GM23338 (cell line): ENCODE data around the gene SULT1C3. TPM values are rescaled to one million over a fixed set of nuclear protein-coding genes. Genes with fewer than 3 reads are reported as not detected.

Source experiments
- ATAC-seq: fragments of 200-7000 bp; cut with Tn5 transposase; 3 replicates; pipeline ENCODE4 v1.9.1; 2020
- DNase-seq: peaks from one replicate; pipeline ENCODE4 v3.0.0-alpha.2; 2015; ENCODE audit warnings: low spot score
- H2AFZ ChIP-seq: fragments of 200-600 bp; sonication (generic); 2 replicates; pipeline ENCODE4 v1.8.0; 2016; ENCODE audit warnings: antibody characterized with exemption, mild to moderate bottlenecking, moderate library complexity
- H3F3A ChIP-seq: fragments of 200-600 bp; sonication (generic); replicated peaks from 2 replicates; pipeline ENCODE4 v1.8.0; 2017; ENCODE audit warnings: antibody characterized with exemption, mixed run types, low read depth
- H3K27ac ChIP-seq: fragments of 200-600 bp; sonication (generic); 2 replicates; pipeline ENCODE4 v1.6.1; 2016; ENCODE audit warnings: low read depth
- H3K27me3 ChIP-seq: fragments of 200-600 bp; sonication (generic); 2 replicates; pipeline ENCODE4 v1.8.0; 2016; ENCODE audit warnings: mild to moderate bottlenecking, mixed run types, moderate library complexity; ENCODE audit not compliant: insufficient read depth
- H3K36me3 ChIP-seq: fragments of 200-600 bp; sonication (generic); 2 replicates; pipeline ENCODE4 v1.8.0; 2016; ENCODE audit warnings: mild to moderate bottlenecking; ENCODE audit not compliant: insufficient read depth
- H3K4me1 ChIP-seq: fragments of 200-600 bp; sonication (generic); 2 replicates; pipeline ENCODE4 v1.8.0; 2016; ENCODE audit warnings: mild to moderate bottlenecking, moderate library complexity; ENCODE audit not compliant: insufficient read depth
- H3K4me2 ChIP-seq: fragments of 200-600 bp; sonication (generic); 2 replicates; pipeline ENCODE4 v1.7.1; 2017; ENCODE audit warnings: mixed run types
- H3K4me3 ChIP-seq: fragments of 200-600 bp; sonication (generic); 2 replicates; pipeline ENCODE4 v1.6.1; 2016; ENCODE audit warnings: mixed run types
- H3K79me2 ChIP-seq: fragments of 200-600 bp; sonication (generic); replicated peaks from 2 replicates; pipeline ENCODE4 v1.8.0; 2017; ENCODE audit warnings: mild to moderate bottlenecking; ENCODE audit not compliant: insufficient read depth
- H3K9me2 ChIP-seq: fragments of 200-600 bp; sonication (generic); 2 replicates; pipeline ENCODE4 v1.8.0; 2017; ENCODE audit not compliant: insufficient read depth
- H4K20me1 ChIP-seq: fragments of 200-600 bp; sonication (generic); replicated peaks from 2 replicates; pipeline ENCODE4 v1.8.0; 2017; ENCODE audit warnings: mild to moderate bottlenecking; ENCODE audit not compliant: insufficient read depth
- H3K27ac Mint-ChIP-seq: 2 replicates; pipeline ENCODE4 v1.8.0; 2020; ENCODE audit warnings: inconsistent platforms, mild to moderate bottlenecking, moderate library complexity, mixed read lengths
- H3K27me3 Mint-ChIP-seq: 3 replicates; pipeline ENCODE4 v1.8.0; 2022; ENCODE audit warnings: low read depth, mild to moderate bottlenecking, moderate library complexity, mixed read lengths, inconsistent platforms; ENCODE audit not compliant: insufficient read depth, poor library complexity
- H3K36me3 Mint-ChIP-seq: 3 replicates; pipeline ENCODE4 v1.8.0; 2021; ENCODE audit warnings: low read depth, mild to moderate bottlenecking, inconsistent platforms, moderate library complexity, mixed read lengths
- H3K4me1 Mint-ChIP-seq: 3 replicates; pipeline ENCODE4 v1.8.0; 2020; ENCODE audit warnings: mild to moderate bottlenecking, inconsistent platforms, mixed read lengths
- H3K4me3 Mint-ChIP-seq: 3 replicates; pipeline ENCODE4 v1.8.0; 2021; ENCODE audit warnings: moderate library complexity, mild to moderate bottlenecking, inconsistent platforms, mixed read lengths
- H3K9me3 Mint-ChIP-seq: 3 replicates; pipeline ENCODE4 v1.8.0; 2020; ENCODE audit warnings: moderate library complexity, mild to moderate bottlenecking, inconsistent platforms, mixed read lengths
- CREB1 ChIP-seq: fragments of 250-450 bp; sonication (Bioruptor Pico); IDR thresholded peaks from 2 replicates; pipeline ENCODE4 v1.5.0; 2020; ENCODE audit warnings: low read depth, mild to moderate bottlenecking, moderate library complexity
- EZH2 ChIP-seq: fragments of 200-600 bp; sonication (generic); IDR thresholded peaks from one replicate; pipeline ENCODE4 v1.8.0; 2017; ENCODE audit warnings: antibody characterized with exemption, mild to moderate bottlenecking, low read depth; ENCODE audit not compliant: unreplicated experiment
- EZH2phosphoT487 ChIP-seq: fragments of 200-600 bp; sonication (generic); IDR thresholded peaks from one replicate; pipeline ENCODE4 v1.8.1; 2018; ENCODE audit warnings: antibody characterized with exemption; ENCODE audit not compliant: unreplicated experiment
- JUNB ChIP-seq: IDR thresholded peaks from one replicate; pipeline ENCODE4 v1.6.1; 2016; ENCODE audit warnings: antibody characterized with exemption; ENCODE audit not compliant: unreplicated experiment
- NANOG ChIP-seq: IDR thresholded peaks from 2 replicates; pipeline ENCODE4 v1.6.1; 2016; ENCODE audit warnings: antibody characterized with exemption, borderline replicate concordance
- POLR2AphosphoS5 ChIP-seq: IDR thresholded peaks from 2 replicates; pipeline ENCODE4 v1.6.1; 2016; ENCODE audit warnings: antibody characterized with exemption, low read depth
- STAT1 ChIP-seq: IDR thresholded peaks from one replicate; pipeline ENCODE4 v1.6.1; 2016; ENCODE audit warnings: antibody characterized with exemption; ENCODE audit not compliant: unreplicated experiment
- ZNF114 ChIP-seq: fragments of 250-450 bp; sonication (Bioruptor Pico); IDR thresholded peaks from 2 replicates; pipeline ENCODE4 v1.5.0; 2020; ENCODE audit warnings: mild to moderate bottlenecking, moderate library complexity
- ZNF331 ChIP-seq: fragments of 250-450 bp; sonication (Bioruptor Pico); IDR thresholded peaks from 2 replicates; pipeline ENCODE4 v1.5.0; 2020; ENCODE audit warnings: low read depth, mild to moderate bottlenecking, moderate library complexity
- long read RNA-seq: library from polyadenylated mRNA; unstranded; transcript quantifications from one replicate; pipeline ENCODE4 v2.0.0, GENCODE V29; 2020; ENCODE audit not compliant: unreplicated experiment
- polyA plus RNA-seq: library from polyadenylated mRNA; unstranded; fragments of >200 nt; fragmentation: Nextera tagmentation; extraction: Ambion mirVana; gene quantifications from 2 replicates; pipeline ENCODE4 v1.2.1, GENCODE V29; 2016
- total RNA-seq: library from RNA; depleted of rRNA; stranded (reverse); fragments of >200 nt; shearing (Covaris generic); gene quantifications from 2 replicates; pipeline ENCODE4 v1.2.3, GENCODE V29; 2014; rRNA removed
- TF ChIP-seq, protein P1 (sequence below): fragments of 250-450 bp; sonication (Bioruptor Pico); IDR thresholded peaks from 2 replicates; pipeline ENCODE4 v1.5.0; 2020; ENCODE audit warnings: mild to moderate bottlenecking, moderate library complexity
- TF ChIP-seq, protein P2 (sequence below): IDR thresholded peaks from 2 replicates; pipeline ENCODE4 v1.6.1; 2016; ENCODE audit warnings: antibody characterized with exemption
- TF ChIP-seq, protein P3 (sequence below), 2 experiments: fragments of 200-600 bp in 1 of 2; sonication (generic) in 1 of 2; conservative IDR thresholded peaks; 2 replicates each; pipeline versions ENCODE4 v1.5.1 to v1.6.1; 2016 to 2017; ENCODE audit warnings: antibody characterized with exemption in 2 of 2, low read depth in 2 of 2, mild to moderate bottlenecking in 2 of 2, moderate library complexity in 1 of 2
- TF ChIP-seq, protein P4 (sequence below): IDR thresholded peaks from one replicate; pipeline ENCODE4 v1.6.1; 2018; ENCODE audit warnings: antibody characterized with exemption; ENCODE audit not compliant: unreplicated experiment

Gene SULT1C3
- total RNA-seq (not detected in 2 replicates), polyA plus RNA-seq (not detected in 2 replicates)
- long read RNA-seq, result 0 reads

DNA sequence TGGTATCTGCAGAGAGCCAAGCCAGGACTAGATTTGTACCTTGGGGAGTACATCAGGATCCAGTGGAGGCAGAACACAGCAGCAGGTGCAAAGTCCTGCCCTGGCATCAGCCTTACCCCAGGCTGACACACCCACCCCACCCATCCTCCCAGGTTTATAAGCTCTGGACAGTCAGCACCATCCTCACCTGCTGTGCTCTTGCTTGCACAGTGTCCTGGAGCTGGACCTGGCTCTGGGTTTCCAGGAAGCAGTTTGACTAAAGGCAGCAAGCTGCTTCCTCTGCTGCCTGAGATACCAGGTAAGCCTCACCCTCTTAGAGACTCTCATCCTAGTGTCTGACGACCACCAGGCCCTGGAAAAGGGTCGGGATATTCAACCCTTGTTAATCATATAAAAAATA lies at the start of gene SULT1C3:
TSS of gene SULT1C3 (plus strand) at position 183 of the 400 bp plus-strand sequence. CDS start 7,227 bp downstream, outside the sequence.
- Histone ChIP-seq H3K9me2 (no peaks in the 10 kb centered on the region), H3K27me3 (no peaks in the 10 kb centered on the region), H3K4me3 (no peak within 1 kb of the TSS), H3K36me3 (peaks cover 13% of the 10 kb centered on the region; the same call in 1 of the 2 replicates), H3K4me1 (no peaks in the 10 kb centered on the region), H3F3A (no peaks in the 10 kb centered on the region), H4K20me1 (no peaks in the 10 kb centered on the region), H2AFZ (no peak within 1 kb of the TSS), H3K4me2 (no peak within 1 kb of the TSS), H3K79me2 (no peaks in the 10 kb centered on the region), H3K27ac (no peak within 1 kb of the TSS)
- Mint-ChIP-seq H3K27me3 (no peaks in the 10 kb centered on the region), H3K9me3 (peaks cover 65% of the 10 kb centered on the region), H3K27ac (no peak within 1 kb of the TSS), H3K4me3 (no peak within 1 kb of the TSS), H3K36me3 (peaks cover 29% of the 10 kb centered on the region; the same call in 2 of the 3 replicates), H3K4me1 (no peaks in the 10 kb centered on the region)
- TF ChIP-seq JUNB (no peak), NANOG (no peak), ZNF331 (CRISPR knock-in tag) (no peak), POLR2AphosphoS5 (no peak), ZNF114 (CRISPR knock-in tag) (no peak), EZH2 (no peak), STAT1 (no peak), CREB1 (CRISPR knock-in tag) (no peak), EZH2phosphoT487 (no peak)
- TF ChIP-seq, protein P1, sequence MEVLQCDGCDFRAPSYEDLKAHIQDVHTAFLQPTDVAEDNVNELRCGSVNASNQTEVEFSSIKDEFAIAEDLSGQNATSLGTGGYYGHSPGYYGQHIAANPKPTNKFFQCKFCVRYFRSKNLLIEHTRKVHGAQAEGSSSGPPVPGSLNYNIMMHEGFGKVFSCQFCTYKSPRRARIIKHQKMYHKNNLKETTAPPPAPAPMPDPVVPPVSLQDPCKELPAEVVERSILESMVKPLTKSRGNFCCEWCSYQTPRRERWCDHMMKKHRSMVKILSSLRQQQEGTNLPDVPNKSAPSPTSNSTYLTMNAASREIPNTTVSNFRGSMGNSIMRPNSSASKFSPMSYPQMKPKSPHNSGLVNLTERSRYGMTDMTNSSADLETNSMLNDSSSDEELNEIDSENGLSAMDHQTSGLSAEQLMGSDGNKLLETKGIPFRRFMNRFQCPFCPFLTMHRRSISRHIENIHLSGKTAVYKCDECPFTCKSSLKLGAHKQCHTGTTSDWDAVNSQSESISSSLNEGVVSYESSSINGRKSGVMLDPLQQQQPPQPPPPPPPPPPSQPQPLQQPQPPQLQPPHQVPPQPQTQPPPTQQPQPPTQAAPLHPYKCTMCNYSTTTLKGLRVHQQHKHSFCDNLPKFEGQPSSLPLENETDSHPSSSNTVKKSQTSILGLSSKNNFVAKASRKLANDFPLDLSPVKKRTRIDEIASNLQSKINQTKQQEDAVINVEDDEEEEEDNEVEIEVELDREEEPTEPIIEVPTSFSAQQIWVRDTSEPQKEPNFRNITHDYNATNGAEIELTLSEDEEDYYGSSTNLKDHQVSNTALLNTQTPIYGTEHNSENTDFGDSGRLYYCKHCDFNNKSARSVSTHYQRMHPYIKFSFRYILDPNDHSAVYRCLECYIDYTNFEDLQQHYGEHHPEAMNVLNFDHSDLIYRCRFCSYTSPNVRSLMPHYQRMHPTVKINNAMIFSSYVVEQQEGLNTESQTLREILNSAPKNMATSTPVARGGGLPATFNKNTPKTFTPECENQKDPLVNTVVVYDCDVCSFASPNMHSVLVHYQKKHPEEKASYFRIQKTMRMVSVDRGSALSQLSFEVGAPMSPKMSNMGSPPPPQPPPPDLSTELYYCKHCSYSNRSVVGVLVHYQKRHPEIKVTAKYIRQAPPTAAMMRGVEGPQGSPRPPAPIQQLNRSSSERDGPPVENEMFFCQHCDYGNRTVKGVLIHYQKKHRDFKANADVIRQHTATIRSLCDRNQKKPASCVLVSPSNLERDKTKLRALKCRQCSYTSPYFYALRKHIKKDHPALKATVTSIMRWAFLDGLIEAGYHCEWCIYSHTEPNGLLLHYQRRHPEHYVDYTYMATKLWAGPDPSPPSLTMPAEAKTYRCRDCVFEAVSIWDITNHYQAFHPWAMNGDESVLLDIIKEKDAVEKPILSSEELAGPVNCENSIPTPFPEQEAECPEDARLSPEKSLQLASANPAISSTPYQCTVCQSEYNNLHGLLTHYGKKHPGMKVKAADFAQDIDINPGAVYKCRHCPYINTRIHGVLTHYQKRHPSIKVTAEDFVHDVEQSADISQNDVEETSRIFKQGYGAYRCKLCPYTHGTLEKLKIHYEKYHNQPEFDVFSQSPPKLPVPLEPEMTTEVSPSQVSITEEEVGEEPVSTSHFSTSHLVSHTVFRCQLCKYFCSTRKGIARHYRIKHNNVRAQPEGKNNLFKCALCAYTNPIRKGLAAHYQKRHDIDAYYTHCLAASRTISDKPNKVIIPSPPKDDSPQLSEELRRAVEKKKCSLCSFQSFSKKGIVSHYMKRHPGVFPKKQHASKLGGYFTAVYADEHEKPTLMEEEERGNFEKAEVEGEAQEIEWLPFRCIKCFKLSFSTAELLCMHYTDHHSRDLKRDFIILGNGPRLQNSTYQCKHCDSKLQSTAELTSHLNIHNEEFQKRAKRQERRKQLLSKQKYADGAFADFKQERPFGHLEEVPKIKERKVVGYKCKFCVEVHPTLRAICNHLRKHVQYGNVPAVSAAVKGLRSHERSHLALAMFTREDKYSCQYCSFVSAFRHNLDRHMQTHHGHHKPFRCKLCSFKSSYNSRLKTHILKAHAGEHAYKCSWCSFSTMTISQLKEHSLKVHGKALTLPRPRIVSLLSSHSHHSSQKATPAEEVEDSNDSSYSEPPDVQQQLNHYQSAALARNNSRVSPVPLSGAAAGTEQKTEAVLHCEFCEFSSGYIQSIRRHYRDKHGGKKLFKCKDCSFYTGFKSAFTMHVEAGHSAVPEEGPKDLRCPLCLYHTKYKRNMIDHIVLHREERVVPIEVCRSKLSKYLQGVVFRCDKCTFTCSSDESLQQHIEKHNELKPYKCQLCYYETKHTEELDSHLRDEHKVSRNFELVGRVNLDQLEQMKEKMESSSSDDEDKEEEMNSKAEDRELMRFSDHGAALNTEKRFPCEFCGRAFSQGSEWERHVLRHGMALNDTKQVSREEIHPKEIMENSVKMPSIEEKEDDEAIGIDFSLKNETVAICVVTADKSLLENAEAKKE (CRISPR knock-in tag), result no peak
- TF ChIP-seq, protein P2, sequence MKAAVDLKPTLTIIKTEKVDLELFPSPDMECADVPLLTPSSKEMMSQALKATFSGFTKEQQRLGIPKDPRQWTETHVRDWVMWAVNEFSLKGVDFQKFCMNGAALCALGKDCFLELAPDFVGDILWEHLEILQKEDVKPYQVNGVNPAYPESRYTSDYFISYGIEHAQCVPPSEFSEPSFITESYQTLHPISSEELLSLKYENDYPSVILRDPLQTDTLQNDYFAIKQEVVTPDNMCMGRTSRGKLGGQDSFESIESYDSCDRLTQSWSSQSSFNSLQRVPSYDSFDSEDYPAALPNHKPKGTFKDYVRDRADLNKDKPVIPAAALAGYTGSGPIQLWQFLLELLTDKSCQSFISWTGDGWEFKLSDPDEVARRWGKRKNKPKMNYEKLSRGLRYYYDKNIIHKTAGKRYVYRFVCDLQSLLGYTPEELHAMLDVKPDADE, result no peak
- TF ChIP-seq, protein P3, sequence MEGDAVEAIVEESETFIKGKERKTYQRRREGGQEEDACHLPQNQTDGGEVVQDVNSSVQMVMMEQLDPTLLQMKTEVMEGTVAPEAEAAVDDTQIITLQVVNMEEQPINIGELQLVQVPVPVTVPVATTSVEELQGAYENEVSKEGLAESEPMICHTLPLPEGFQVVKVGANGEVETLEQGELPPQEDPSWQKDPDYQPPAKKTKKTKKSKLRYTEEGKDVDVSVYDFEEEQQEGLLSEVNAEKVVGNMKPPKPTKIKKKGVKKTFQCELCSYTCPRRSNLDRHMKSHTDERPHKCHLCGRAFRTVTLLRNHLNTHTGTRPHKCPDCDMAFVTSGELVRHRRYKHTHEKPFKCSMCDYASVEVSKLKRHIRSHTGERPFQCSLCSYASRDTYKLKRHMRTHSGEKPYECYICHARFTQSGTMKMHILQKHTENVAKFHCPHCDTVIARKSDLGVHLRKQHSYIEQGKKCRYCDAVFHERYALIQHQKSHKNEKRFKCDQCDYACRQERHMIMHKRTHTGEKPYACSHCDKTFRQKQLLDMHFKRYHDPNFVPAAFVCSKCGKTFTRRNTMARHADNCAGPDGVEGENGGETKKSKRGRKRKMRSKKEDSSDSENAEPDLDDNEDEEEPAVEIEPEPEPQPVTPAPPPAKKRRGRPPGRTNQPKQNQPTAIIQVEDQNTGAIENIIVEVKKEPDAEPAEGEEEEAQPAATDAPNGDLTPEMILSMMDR (conservative IDR thresholded peaks at IDR 0.05; ENCODE audit: low read depth in 2 of 2), result no peak
- TF ChIP-seq, protein P4, sequence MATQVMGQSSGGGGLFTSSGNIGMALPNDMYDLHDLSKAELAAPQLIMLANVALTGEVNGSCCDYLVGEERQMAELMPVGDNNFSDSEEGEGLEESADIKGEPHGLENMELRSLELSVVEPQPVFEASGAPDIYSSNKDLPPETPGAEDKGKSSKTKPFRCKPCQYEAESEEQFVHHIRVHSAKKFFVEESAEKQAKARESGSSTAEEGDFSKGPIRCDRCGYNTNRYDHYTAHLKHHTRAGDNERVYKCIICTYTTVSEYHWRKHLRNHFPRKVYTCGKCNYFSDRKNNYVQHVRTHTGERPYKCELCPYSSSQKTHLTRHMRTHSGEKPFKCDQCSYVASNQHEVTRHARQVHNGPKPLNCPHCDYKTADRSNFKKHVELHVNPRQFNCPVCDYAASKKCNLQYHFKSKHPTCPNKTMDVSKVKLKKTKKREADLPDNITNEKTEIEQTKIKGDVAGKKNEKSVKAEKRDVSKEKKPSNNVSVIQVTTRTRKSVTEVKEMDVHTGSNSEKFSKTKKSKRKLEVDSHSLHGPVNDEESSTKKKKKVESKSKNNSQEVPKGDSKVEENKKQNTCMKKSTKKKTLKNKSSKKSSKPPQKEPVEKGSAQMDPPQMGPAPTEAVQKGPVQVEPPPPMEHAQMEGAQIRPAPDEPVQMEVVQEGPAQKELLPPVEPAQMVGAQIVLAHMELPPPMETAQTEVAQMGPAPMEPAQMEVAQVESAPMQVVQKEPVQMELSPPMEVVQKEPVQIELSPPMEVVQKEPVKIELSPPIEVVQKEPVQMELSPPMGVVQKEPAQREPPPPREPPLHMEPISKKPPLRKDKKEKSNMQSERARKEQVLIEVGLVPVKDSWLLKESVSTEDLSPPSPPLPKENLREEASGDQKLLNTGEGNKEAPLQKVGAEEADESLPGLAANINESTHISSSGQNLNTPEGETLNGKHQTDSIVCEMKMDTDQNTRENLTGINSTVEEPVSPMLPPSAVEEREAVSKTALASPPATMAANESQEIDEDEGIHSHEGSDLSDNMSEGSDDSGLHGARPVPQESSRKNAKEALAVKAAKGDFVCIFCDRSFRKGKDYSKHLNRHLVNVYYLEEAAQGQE, result no peak
- ATAC-seq (no peak), DNase-seq (no peak)
